Activated CD8-positive, alpha-beta T cell treated with anti-CD3 and anti-CD28 coated beads for 36 hours (primary cell): Measurements from ENCODE around the gene DIRAS3. TPM values are rescaled to one million over a fixed set of nuclear protein-coding genes. Genes with fewer than 3 reads are reported as not detected.

Source experiments
- ATAC-seq: fragments of 200-7000 bp; cut with Tn5 transposase; one replicate; pipeline ENCODE4 v1.10.0; 2021; ENCODE audit warnings: mild to moderate bottlenecking, moderate library complexity
- CTCF ChIA-PET: fragments of 350-600 bp; sonication (Branson Sonifier 250); formaldehyde crosslinking; loops from one replicate; lab custom pipeline; 2021; ENCODE audit warnings: antibody characterized with exemption; lab: Charles Lee
- POLR2A ChIA-PET: fragments of 350-600 bp; sonication (Branson Sonifier 250); formaldehyde crosslinking; loops from one replicate; lab custom pipeline; 2021; ENCODE audit warnings: antibody characterized with exemption; lab: Charles Lee
- DNase-seq: peaks from one replicate; pipeline ENCODE4 v3.0.0-alpha.2; 2020
- H3K27ac Mint-ChIP-seq: one replicate; pipeline ENCODE4 v1.8.0; 2021; ENCODE audit warnings: mild to moderate bottlenecking, mixed read lengths
- H3K27me3 Mint-ChIP-seq: one replicate; pipeline ENCODE4 v1.8.0; 2021; ENCODE audit warnings: mixed read lengths
- H3K36me3 Mint-ChIP-seq: one replicate; pipeline ENCODE4 v1.8.0; 2021; ENCODE audit warnings: low read depth, mixed read lengths
- H3K4me1 Mint-ChIP-seq: one replicate; pipeline ENCODE4 v1.8.0; 2021; ENCODE audit warnings: low read depth, mixed read lengths
- H3K4me3 Mint-ChIP-seq: one replicate; pipeline ENCODE4 v1.8.0; 2021; ENCODE audit warnings: mild to moderate bottlenecking, moderate library complexity, mixed read lengths
- H3K9me3 Mint-ChIP-seq: one replicate; pipeline ENCODE4 v1.8.0; 2021; ENCODE audit warnings: mixed read lengths
- intact Hi-C: fragments of 100-400 bp; cut with micrococcal nuclease; formaldehyde crosslinking; loops from one replicate; pipeline ENCODE4 v1.10.0; 2022
- total RNA-seq, 2 experiments: library from RNA; stranded (reverse); gene quantifications; one replicate each; pipeline ENCODE4 v1.2.3, GENCODE V29; 2021
- TF ChIP-seq, protein P1 (sequence below): fragments of 200-600 bp; IDR thresholded peaks from one replicate; pipeline ENCODE4 v1.8.0; 2022; ENCODE audit warnings: antibody characterized with exemption, mild to moderate bottlenecking

DIRAS3 gene
- total RNA-seq, 2 experiments from 2014 or later: 0.18 to 0.20 TPM

DNA sequence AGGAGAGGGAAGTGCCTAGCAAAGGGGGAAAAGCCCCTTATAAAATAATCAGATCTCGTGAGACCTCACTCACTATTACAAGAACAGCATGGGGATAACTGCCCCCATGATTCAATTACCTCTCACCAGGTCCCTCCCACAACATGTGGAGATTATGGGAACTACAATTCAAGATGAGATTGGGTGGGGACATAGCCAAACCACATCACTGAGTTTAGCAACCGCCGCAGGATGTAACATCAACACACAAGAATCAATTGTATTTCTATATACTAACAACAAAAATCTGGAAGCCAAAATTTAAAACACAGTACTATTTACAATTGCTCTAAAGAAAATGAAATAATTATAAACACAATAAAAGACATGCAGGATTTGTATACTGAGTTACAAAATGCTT lies 21.9 kb downstream of the DIRAS3 start:
- DNase-seq: no peak
- H3K36me3 Mint-ChIP-seq: no peaks in the 10 kb centered on the region
- intact Hi-C loops: no loop called here
- H3K9me3 Mint-ChIP-seq: no peaks in the 10 kb centered on the region
- H3K4me3 Mint-ChIP-seq: no peak overlapping the region
- H3K27ac Mint-ChIP-seq: no peak overlapping the region
- TF ChIP-seq, protein P1, sequence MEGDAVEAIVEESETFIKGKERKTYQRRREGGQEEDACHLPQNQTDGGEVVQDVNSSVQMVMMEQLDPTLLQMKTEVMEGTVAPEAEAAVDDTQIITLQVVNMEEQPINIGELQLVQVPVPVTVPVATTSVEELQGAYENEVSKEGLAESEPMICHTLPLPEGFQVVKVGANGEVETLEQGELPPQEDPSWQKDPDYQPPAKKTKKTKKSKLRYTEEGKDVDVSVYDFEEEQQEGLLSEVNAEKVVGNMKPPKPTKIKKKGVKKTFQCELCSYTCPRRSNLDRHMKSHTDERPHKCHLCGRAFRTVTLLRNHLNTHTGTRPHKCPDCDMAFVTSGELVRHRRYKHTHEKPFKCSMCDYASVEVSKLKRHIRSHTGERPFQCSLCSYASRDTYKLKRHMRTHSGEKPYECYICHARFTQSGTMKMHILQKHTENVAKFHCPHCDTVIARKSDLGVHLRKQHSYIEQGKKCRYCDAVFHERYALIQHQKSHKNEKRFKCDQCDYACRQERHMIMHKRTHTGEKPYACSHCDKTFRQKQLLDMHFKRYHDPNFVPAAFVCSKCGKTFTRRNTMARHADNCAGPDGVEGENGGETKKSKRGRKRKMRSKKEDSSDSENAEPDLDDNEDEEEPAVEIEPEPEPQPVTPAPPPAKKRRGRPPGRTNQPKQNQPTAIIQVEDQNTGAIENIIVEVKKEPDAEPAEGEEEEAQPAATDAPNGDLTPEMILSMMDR: no peak
- no peaks in the 10 kb centered on the region for H3K4me1 Mint-ChIP-seq
- H3K27me3 Mint-ChIP-seq: no peaks in the 10 kb centered on the region
- ChIA-PET POLR2A (no interaction called here), CTCF (no interaction called here)
- no peak for ATAC-seq

DNA sequence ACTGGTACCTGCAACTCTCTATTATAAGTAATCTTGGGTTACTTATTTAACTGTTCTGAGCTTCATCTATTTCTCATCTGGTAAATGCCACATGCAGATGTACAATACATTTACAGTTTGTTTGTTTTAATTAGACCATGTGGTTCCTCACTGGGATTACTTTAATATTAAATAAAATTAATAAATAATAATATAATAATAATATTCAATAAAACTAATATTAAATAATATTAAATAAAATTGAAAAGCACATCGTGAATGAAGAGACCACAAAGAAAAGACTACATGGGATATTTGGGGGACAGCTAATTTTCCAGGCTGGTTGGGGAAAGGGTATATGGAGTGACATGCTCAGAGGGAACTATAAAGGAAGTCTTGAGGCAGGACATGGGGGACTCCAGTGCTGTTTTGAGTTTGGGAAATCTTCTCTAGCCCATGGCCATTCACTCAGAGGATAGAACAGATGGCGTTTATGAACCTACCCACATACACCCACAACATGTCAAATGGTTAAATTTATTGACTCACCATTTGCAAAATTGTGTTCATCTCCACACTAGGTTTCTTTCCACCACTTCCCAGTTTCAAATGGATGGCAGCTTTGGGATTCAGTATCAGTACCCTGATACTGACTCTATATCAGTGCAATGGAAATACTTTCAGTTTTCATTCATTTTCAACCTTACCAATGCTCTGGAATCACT lies 25.6 kb downstream of the DIRAS3 start:
- Mint-ChIP-seq H3K4me3 (no peak overlapping the region), H3K4me1 (no peaks in the 10 kb centered on the region), H3K27ac (no peak overlapping the region), H3K36me3 (no peaks in the 10 kb centered on the region), H3K27me3 (peaks cover 7% of the 10 kb centered on the region), H3K9me3 (no peaks in the 10 kb centered on the region)
- no peak for DNase-seq
- intact Hi-C loops: no loop called here
- ChIA-PET CTCF (no interaction called here), POLR2A (no interaction called here)
- no peak for ATAC-seq
- TF ChIP-seq, protein P1: no peak

DNA sequence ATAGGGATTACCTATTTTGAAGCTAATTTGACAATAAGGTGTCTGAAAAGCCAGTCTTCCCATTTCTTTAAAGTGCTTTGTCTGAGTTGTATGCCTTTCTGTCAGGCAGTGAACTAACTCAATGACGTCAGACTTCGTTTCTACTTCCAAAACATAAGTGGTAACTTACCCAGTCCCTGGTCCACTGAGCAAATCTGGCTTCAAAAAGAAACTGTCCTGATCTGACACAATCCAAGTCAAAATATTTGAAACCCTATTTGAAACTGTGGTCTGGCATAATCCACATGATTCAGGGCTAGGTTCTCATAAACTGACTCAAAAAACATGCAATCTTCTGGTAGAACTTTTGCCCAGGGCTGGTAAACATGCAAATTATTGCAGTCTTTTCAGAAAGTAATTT lies 34.0 kb downstream of the DIRAS3 start:
- TF ChIP-seq, protein P1: no peak
- intact Hi-C loops: loop anchor here (10.0 kb wide), 1 partner anchor 162 kb away; no protein-coding TSS in a partner anchor
- H3K9me3 Mint-ChIP-seq: no peaks in the 10 kb centered on the region

DNA sequence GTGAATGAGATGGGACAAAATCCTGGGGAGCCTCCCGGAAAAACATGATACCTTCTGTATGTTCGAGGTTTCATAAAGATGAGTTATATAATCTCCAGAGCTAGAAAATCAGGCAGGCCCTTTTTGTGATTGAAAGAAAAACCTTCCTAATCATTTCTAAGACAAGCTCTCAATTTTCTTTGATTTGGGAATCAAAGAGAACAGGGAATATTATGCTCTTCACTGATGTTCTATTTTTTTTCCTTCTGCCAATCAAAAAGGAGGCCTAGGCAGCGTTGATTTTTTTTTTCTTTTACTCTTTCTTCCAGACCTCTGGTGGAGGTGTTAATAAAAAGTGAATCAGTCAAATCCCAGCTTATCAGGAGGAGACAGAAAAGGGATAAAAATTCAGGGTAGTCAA lies 34.5 kb downstream of the DIRAS3 start:
- ChIA-PET CTCF (no interaction called here), POLR2A (no interaction called here)
- H3K9me3 Mint-ChIP-seq: no peaks in the 10 kb centered on the region
- no peak for DNase-seq
- intact Hi-C loops: loop anchor here (10.0 kb wide), 1 partner anchor 161 kb away; no protein-coding TSS in a partner anchor
- H3K27me3 Mint-ChIP-seq: peaks cover 5% of the 10 kb centered on the region
- TF ChIP-seq, protein P1: no peak
- no peak overlapping the region for H3K27ac Mint-ChIP-seq
- no peak overlapping the region for H3K4me3 Mint-ChIP-seq
- no peaks in the 10 kb centered on the region for H3K4me1 Mint-ChIP-seq
- no peak for ATAC-seq
- no peaks in the 10 kb centered on the region for H3K36me3 Mint-ChIP-seq

More for the DNA sequence above, 34.0 kb downstream of the DIRAS3 start:
- ATAC-seq (no peak), DNase-seq (no peak)
- POLR2A ChIA-PET: no interaction called here
- CTCF ChIA-PET: no interaction called here
- Mint-ChIP-seq H3K27ac (no peak overlapping the region), H3K4me1 (no peaks in the 10 kb centered on the region), H3K27me3 (peaks cover 7% of the 10 kb centered on the region), H3K4me3 (no peak overlapping the region), H3K36me3 (no peaks in the 10 kb centered on the region)

DNA sequence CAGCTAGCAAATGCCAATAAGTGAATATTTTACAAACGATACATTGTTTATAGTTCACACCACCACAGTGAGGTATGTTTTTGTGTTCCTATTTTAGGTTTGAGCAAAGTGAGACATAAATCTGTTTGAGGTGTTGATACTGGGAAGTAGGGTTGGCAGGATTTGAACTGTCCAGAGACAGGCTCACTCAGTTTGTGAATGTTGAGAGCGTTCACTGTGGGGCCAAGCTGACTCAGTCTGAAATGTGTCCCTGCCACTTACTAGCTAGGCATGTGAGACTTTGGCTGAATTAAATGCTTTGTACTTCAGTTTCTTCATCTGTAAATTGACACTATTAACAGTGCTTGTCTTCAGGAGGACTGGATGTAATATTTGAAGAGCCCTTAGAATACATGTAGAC lies 35.1 kb downstream of the DIRAS3 start:
- Mint-ChIP-seq H3K9me3 (no peaks in the 10 kb centered on the region), H3K36me3 (no peaks in the 10 kb centered on the region), H3K4me3 (no peak overlapping the region), H3K27me3 (peaks cover 5% of the 10 kb centered on the region), H3K4me1 (no peaks in the 10 kb centered on the region), H3K27ac (no peak overlapping the region)
- no peak for ATAC-seq
- POLR2A ChIA-PET: no interaction called here
- DNase-seq: no peak
- CTCF ChIA-PET: no interaction called here
- intact Hi-C loops: loop anchor here (10.0 kb wide), 1 partner anchor 161 kb away; no protein-coding TSS in a partner anchor
- TF ChIP-seq, protein P1: no peak
